WTC11 (cell line): ENCODE results near the gene LEF1. TPM values are rescaled to one million over a fixed set of nuclear protein-coding genes. Genes with fewer than 3 reads are reported as not detected.

ENCODE experiments used
- ATAC-seq: fragments of 200-7000 bp; cut with Tn5 transposase; 2 replicates; pipeline ENCODE4 v1.10.0; 2021; ENCODE audit warnings: mild to moderate bottlenecking, moderate library complexity
- CTCF ChIA-PET: fragments of 300-600 bp; sonication (Branson Sonifier 250); formaldehyde crosslinking; loops from one replicate; lab custom pipeline; 2021; ENCODE audit warnings: antibody characterized with exemption; lab: Charles Lee
- POLR2A ChIA-PET: fragments of 350-600 bp; sonication (Branson Sonifier 250); formaldehyde crosslinking; loops from one replicate; lab custom pipeline; 2021; ENCODE audit warnings: antibody characterized with exemption; lab: Charles Lee
- DNase-seq: peaks from one replicate; pipeline ENCODE4 v3.0.0; 2021; ENCODE audit warnings: low spot score
- H3K27ac Mint-ChIP-seq: 2 replicates; pipeline ENCODE4 v1.8.0; 2021; ENCODE audit warnings: mixed read lengths
- H3K27me3 Mint-ChIP-seq: 2 replicates; pipeline ENCODE4 v1.8.0; 2021; ENCODE audit warnings: low read depth, mild to moderate bottlenecking, moderate library complexity, mixed read lengths
- H3K36me3 Mint-ChIP-seq: 2 replicates; pipeline ENCODE4 v1.8.0; 2021; ENCODE audit warnings: mixed read lengths
- H3K4me1 Mint-ChIP-seq: 2 replicates; pipeline ENCODE4 v1.8.0; 2022; ENCODE audit warnings: mixed read lengths
- H3K4me3 Mint-ChIP-seq: 2 replicates; pipeline ENCODE4 v1.8.0; 2021; ENCODE audit warnings: mild to moderate bottlenecking, moderate library complexity, mixed read lengths
- H3K9me3 Mint-ChIP-seq: 2 replicates; pipeline ENCODE4 v1.8.0; 2021; ENCODE audit warnings: mixed read lengths
- ARID4B ChIP-seq: sonication (generic); formaldehyde crosslinking; IDR thresholded peaks from 2 replicates; pipeline ENCODE4 v1.8.0; 2023; ENCODE audit warnings: missing genetic modification reagents, mild to moderate bottlenecking, borderline replicate concordance
- CBFB ChIP-seq: sonication (generic); formaldehyde crosslinking; IDR thresholded peaks from 2 replicates; pipeline ENCODE4 v1.8.1; 2022; ENCODE audit warnings: mild to moderate bottlenecking, low read depth, missing genetic modification reagents
- CREB1 ChIP-seq: sonication (generic); formaldehyde crosslinking; IDR thresholded peaks from 2 replicates; pipeline ENCODE4 v1.8.0; 2023; ENCODE audit warnings: mild to moderate bottlenecking, missing genetic modification reagents
- IRF2 ChIP-seq: sonication (generic); formaldehyde crosslinking; IDR thresholded peaks from 2 replicates; pipeline ENCODE4 v1.8.0; 2022; ENCODE audit warnings: low read depth, missing genetic modification reagents, borderline replicate concordance
- NFATC4 ChIP-seq: fragments of 250-450 bp; sonication (Bioruptor Pico); IDR thresholded peaks from 2 replicates; pipeline ENCODE4 v1.9.0; 2021; ENCODE audit warnings: mild to moderate bottlenecking
- PRDM15 ChIP-seq: sonication (generic); formaldehyde crosslinking; IDR thresholded peaks from 2 replicates; pipeline ENCODE4 v1.8.0; 2022; ENCODE audit warnings: missing genetic modification reagents
- RORB ChIP-seq: fragments of 250-450 bp; sonication (Bioruptor Pico); IDR thresholded peaks from 2 replicates; pipeline ENCODE4 v1.9.0; 2021; ENCODE audit warnings: mild to moderate bottlenecking
- TCF7 ChIP-seq: sonication (generic); formaldehyde crosslinking; IDR thresholded peaks from 2 replicates; pipeline ENCODE4 v1.8.0; 2022; ENCODE audit warnings: mild to moderate bottlenecking, low read depth, missing genetic modification reagents, moderate library complexity
- ZNF121 ChIP-seq: sonication (generic); formaldehyde crosslinking; IDR thresholded peaks from 2 replicates; pipeline ENCODE4 v1.8.0; 2023; ENCODE audit warnings: missing genetic modification reagents
- ZNF219 ChIP-seq: sonication (generic); formaldehyde crosslinking; IDR thresholded peaks from 2 replicates; pipeline ENCODE4 v1.8.0; 2023; ENCODE audit warnings: missing genetic modification reagents, mild to moderate bottlenecking, borderline replicate concordance
- ZNF263 ChIP-seq: sonication (generic); formaldehyde crosslinking; IDR thresholded peaks from 2 replicates; pipeline ENCODE4 v1.8.1; 2022; ENCODE audit warnings: low read depth, mild to moderate bottlenecking, moderate library complexity, missing genetic modification reagents
- ZNF317 ChIP-seq: sonication (generic); formaldehyde crosslinking; IDR thresholded peaks from 2 replicates; pipeline ENCODE4 v1.8.1; 2023; ENCODE audit warnings: low read depth, mild to moderate bottlenecking, moderate library complexity, missing genetic modification reagents, borderline replicate concordance
- ZNF416 ChIP-seq: fragments of 250-450 bp; sonication (Bioruptor Pico); IDR thresholded peaks from 2 replicates; pipeline ENCODE4 v1.9.0; 2021; ENCODE audit warnings: mild to moderate bottlenecking, inconsistent platforms
- total RNA-seq: library from RNA; stranded (reverse); gene quantifications from 3 replicates; pipeline ENCODE4 v1.2.3, GENCODE V29; 2021
- TF ChIP-seq, protein P1 (sequence below): sonication (generic); formaldehyde crosslinking; IDR thresholded peaks from 2 replicates; pipeline ENCODE4 v1.8.0; 2023; ENCODE audit warnings: missing genetic modification reagents
- TF ChIP-seq, protein P2 (sequence below): sonication (generic); formaldehyde crosslinking; conservative IDR thresholded peaks from 2 replicates; pipeline ENCODE4 v1.8.1; 2023; ENCODE audit warnings: mild to moderate bottlenecking, low read depth, missing genetic modification reagents, moderate library complexity
- TF ChIP-seq, protein P3 (sequence below): sonication (generic); formaldehyde crosslinking; IDR thresholded peaks from 2 replicates; pipeline ENCODE4 v1.8.1; 2023; ENCODE audit warnings: mild to moderate bottlenecking, missing genetic modification reagents

Gene LEF1
- total RNA-seq, 1 experiment from 2014 or later, result 1.3 TPM

DNA sequence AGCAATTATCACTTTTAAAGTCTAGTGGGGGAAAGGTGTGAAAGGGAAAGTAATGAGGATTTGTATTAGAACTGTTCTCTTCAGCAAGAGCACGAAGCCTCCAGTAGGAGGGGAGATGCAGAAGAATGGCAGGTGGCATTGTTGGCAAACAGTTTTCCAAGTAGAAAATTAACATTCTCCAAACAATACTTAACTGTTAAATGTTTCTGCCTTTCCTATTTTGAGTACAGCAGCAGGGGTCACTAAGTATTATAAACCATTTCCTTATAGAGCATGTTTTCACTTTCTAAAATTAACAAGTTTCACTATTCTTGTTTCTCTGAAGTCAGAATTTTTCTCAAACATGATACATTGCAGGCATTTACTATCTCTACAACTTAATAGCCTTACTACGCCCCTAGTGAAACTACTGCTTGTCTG, 58.7 kb downstream of the LEF1 start (continued):
- TF ChIP-seq ARID4B (CRISPR knock-in tag), result no peak
- TF ChIP-seq IRF2 (CRISPR knock-in tag), result no peak
- TF ChIP-seq ZNF219 (CRISPR knock-in tag), result no peak
- TF ChIP-seq ZNF263, result no peak
- no peak for TF ChIP-seq ZNF121 (CRISPR knock-in tag)
- TF ChIP-seq, all 79 proteins: peak for 0

GRCh38 chr4:108109111-108109510, 59.6 kb downstream of the LEF1 start:
- no peaks in the 10 kb centered on the region for H3K9me3 Mint-ChIP-seq
- H3K36me3 Mint-ChIP-seq, result no peaks in the 10 kb centered on the region
- no peak for DNase-seq
- H3K4me1 Mint-ChIP-seq, result peaks cover 45% of the 10 kb centered on the region
- CTCF ChIA-PET, result interaction anchor here (0.5 kb wide), 1 partner anchor 32 kb away, joined by 3 read pairs; no protein-coding TSS in a partner anchor
- POLR2A ChIA-PET, result interaction anchor here (0.6 kb wide), 1 partner anchor 8 kb away, joined by 3 read pairs; no protein-coding TSS in a partner anchor
- peaks cover 5% of the 10 kb centered on the region; the same call in 1 of the 2 replicates for H3K27me3 Mint-ChIP-seq
- H3K27ac Mint-ChIP-seq, result no peak overlapping the region
- TF ChIP-seq, protein P1, sequence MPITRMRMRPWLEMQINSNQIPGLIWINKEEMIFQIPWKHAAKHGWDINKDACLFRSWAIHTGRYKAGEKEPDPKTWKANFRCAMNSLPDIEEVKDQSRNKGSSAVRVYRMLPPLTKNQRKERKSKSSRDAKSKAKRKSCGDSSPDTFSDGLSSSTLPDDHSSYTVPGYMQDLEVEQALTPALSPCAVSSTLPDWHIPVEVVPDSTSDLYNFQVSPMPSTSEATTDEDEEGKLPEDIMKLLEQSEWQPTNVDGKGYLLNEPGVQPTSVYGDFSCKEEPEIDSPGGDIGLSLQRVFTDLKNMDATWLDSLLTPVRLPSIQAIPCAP (CRISPR knock-in tag), result no peak
- TF ChIP-seq RORB (CRISPR knock-in tag), result no peak
- TF ChIP-seq CBFB (CRISPR knock-in tag), result no peak
- no peak for TF ChIP-seq PRDM15 (CRISPR knock-in tag)
- TF ChIP-seq, protein P2, sequence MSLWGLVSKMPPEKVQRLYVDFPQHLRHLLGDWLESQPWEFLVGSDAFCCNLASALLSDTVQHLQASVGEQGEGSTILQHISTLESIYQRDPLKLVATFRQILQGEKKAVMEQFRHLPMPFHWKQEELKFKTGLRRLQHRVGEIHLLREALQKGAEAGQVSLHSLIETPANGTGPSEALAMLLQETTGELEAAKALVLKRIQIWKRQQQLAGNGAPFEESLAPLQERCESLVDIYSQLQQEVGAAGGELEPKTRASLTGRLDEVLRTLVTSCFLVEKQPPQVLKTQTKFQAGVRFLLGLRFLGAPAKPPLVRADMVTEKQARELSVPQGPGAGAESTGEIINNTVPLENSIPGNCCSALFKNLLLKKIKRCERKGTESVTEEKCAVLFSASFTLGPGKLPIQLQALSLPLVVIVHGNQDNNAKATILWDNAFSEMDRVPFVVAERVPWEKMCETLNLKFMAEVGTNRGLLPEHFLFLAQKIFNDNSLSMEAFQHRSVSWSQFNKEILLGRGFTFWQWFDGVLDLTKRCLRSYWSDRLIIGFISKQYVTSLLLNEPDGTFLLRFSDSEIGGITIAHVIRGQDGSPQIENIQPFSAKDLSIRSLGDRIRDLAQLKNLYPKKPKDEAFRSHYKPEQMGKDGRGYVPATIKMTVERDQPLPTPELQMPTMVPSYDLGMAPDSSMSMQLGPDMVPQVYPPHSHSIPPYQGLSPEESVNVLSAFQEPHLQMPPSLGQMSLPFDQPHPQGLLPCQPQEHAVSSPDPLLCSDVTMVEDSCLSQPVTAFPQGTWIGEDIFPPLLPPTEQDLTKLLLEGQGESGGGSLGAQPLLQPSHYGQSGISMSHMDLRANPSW (CRISPR knock-in tag), result no peak
- no peak for TF ChIP-seq CREB1 (CRISPR knock-in tag)
- no peak for TF ChIP-seq NFATC4
- TF ChIP-seq TCF7, result no peak
- no peak for TF ChIP-seq ZNF317 (CRISPR knock-in tag)
- no peak for TF ChIP-seq ZNF416
- TF ChIP-seq, protein P3, sequence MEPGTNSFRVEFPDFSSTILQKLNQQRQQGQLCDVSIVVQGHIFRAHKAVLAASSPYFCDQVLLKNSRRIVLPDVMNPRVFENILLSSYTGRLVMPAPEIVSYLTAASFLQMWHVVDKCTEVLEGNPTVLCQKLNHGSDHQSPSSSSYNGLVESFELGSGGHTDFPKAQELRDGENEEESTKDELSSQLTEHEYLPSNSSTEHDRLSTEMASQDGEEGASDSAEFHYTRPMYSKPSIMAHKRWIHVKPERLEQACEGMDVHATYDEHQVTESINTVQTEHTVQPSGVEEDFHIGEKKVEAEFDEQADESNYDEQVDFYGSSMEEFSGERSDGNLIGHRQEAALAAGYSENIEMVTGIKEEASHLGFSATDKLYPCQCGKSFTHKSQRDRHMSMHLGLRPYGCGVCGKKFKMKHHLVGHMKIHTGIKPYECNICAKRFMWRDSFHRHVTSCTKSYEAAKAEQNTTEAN (CRISPR knock-in tag), result no peak
- H3K4me3 Mint-ChIP-seq, result no peak overlapping the region
- no peak for ATAC-seq
